Astrocyte of the spinal cord (primary cell): ENCODE results near the gene INAFM2.
A peak's percentile ranks its signal among the peaks of the same experiment; 100 is the strongest.

Experiments used
- DNase-seq: peaks from one replicate; pipeline ENCODE4 v3.0.0; 2011; ENCODE audit warnings: low read depth, low spot score
- H3K4me3 ChIP-seq: 2 replicates; pipeline ENCODE4 v1.5.1; 2011; ENCODE audit warnings: low read depth, mild to moderate bottlenecking, low read length, moderate library complexity
- CTCF ChIP-seq: IDR thresholded peaks from 2 replicates; pipeline ENCODE4 v1.5.1; 2012; ENCODE audit warnings: low read depth, mild to moderate bottlenecking, low read length, inconsistent platforms
- in situ Hi-C: cut with HindIII; loops from 2 replicates; pipeline ENCODE4 v1.10.0; 2017; ENCODE audit warnings: low sequenced_read_pairs

The INAFM2 gene

DNA sequence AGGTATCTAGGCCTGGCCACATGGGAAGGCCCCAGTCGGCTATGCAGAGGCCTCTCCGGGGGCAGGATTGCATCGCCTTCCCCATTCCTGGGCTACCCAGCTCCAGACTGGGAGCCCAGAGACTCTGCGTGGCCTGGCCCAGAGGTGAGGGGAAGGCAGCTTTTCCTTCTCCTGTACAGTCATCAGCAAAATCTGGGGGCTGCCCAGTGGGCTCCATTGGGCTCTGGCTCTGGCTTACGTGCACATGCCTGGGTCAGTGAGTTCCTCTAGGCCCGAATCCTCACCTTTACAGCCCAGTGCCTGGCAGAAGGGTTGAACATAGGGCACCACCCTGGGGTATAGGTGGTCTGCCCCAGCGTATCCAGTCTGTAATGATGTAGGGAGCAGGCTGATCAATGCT is 36.7 kb upstream of the INAFM2 start:
- no peak for DNase-seq
- no peak overlapping the region for H3K4me3 ChIP-seq
- in situ Hi-C loops: loop anchor here (25.0 kb wide), 1 partner anchor 126 kb away; the partner anchor contains the start of gene IVD
- TF ChIP-seq CTCF: no peak

GRCh38 chr15:40287505-40287904 is 36.0 kb upstream of the INAFM2 start:
- no peak for DNase-seq
- no peak for TF ChIP-seq CTCF
- in situ Hi-C loops: loop anchor here (25.0 kb wide), 1 partner anchor 125 kb away; the partner anchor contains the start of gene IVD
- H3K4me3 ChIP-seq: no peak overlapping the region

GRCh38 chr15:40287968-40288367 is 35.5 kb upstream of the INAFM2 start:
- no peak overlapping the region for H3K4me3 ChIP-seq
- in situ Hi-C loops: loop anchor here (25.0 kb wide), 1 partner anchor 124 kb away; the partner anchor contains the start of gene IVD
- no peak for TF ChIP-seq CTCF
- DNase-seq: no peak

DNA sequence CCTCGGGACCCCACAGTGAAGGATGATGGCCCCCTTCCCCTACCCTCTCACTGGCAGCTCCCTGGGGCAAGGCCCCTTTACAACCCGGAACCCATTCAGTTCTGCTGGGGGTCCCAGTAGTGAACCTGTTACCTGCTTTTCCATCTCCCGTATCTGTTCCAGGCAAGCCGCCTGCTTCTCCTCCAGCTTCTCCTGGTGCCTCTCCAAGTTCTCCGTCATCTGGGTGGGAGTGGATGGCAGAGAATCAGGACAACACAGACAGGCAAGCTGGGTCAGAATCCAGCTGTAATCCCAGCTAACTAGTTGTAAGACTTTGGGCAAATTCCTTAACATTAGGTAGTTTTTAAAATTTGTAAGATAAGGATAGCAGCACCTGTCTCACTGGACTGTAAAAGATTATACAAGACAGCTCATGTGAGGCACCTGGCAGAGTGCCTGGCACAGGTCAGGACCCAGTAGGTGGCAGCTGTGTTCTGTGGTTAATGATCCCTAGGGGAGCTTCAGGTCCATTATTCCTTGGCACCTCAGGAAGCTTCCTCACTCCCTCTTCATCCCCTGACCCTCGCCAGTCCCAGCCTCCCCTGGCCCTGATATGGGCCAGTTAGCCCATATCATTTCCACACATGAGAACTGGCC is 34.2 kb upstream of the INAFM2 start:
- in situ Hi-C loops: loop anchor here (25.0 kb wide), 1 partner anchor 123 kb away; the partner anchor contains the start of gene IVD
- no peak overlapping the region for H3K4me3 ChIP-seq
- no peak for TF ChIP-seq CTCF
- no peak for DNase-seq

- H3K4me3 ChIP-seq: no peak overlapping the region
- TF ChIP-seq CTCF: no peak
- in situ Hi-C loops: loop anchor here (25.0 kb wide), 1 partner anchor 122 kb away; the partner anchor contains the start of gene IVD
These were observed 33.0 kb upstream of the INAFM2 start for GRCh38 chr15:40290545-40290917.

GRCh38 chr15:40290918-40291574 is 32.4 kb upstream of the INAFM2 start:
- in situ Hi-C loops: loop anchor here (25.0 kb wide), 1 partner anchor 121 kb away; the partner anchor contains the start of gene IVD
- TF ChIP-seq CTCF: no peak
- DNase-seq: peak; percentile 39
- H3K4me3 ChIP-seq: peak overlapping the region; percentile 12

More at GRCh38 chr15:40290545-40290917, 33.0 kb upstream of the INAFM2 start:
- no peak for DNase-seq
